Measurements from ENCODE around the gene THSD4. TPM values are rescaled to one million over a fixed set of nuclear protein-coding genes. Genes with fewer than 3 reads are reported as not detected.
A peak's percentile ranks its signal among the peaks of the same experiment; 100 is the strongest.

Gene THSD4
- total RNA-seq, 1 donor, result 15.6 TPM

DNA sequence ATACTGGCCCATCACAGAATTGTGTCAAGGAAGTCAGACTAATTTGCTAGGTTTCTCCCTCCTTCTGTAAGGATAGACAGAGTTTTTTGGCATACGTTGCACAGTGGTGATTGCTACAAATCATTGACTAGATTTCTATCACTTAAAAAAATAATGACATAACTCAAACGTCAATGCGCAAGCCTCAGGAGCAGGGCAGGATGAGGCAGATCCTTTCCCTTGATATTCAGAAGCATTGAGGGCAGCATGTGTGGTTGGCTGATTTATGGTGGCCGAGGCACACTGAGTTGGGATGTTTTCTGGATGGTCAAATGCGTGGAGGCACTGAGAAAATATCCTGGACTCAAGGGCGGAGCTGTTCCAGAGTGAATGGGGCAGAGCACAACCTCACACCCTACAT, 14.4 kb downstream of the THSD4 start:
- peaks cover 10% of the 10 kb centered on the region for H3K4me1 ChIP-seq (ENCODE audit: insufficient read depth, low read length)
- no peak overlapping the region for H3K4me2 ChIP-seq (ENCODE audit: insufficient read depth, low read length)

DNA sequence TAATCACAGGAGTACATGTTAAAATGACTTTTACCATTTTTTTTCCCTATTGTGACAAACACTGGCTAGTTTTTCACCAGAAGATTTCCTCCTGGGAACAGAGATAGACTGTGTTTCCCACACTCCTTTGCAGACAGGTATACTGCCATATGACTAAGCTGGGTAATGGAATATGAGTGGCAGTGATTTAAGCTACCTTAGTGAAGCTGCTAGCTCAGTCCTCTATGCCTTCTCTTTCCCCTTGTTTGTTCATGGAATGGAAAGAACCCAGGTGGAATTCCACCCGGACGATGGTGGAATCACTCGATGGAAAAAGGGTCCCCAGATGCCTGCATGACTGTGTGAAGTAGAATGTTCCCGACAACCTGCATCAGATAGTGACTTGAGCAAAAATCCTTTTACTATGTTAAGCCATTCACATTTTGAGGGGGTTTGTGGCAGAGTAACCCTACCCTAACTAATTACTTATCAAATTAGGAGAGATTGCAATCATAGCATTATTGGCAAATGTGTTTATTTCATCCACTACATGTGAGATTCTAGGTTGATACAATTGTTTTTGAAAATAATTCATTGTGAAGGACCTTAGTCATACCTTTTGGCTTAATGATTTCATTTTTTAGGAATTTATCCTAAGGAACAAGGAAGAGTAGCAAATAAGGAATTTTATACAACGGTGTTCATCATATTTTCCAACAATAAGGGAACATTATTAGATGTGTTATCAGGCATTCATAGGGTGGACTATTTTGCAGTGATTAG, 16.5 kb downstream of the THSD4 start:
- peaks cover 11% of the 10 kb centered on the region for H3K79me2 ChIP-seq (ENCODE audit: insufficient read depth, low read length)
- no peaks in the 10 kb centered on the region for H3K9me3 ChIP-seq (ENCODE audit: low read depth, low read length)
- no peak overlapping the region for H3K4me3 ChIP-seq (ENCODE audit: insufficient read depth, low read length)
- no peak overlapping the region for H3K27ac ChIP-seq (ENCODE audit: low read depth, low read length)
- TF ChIP-seq, protein P1, sequence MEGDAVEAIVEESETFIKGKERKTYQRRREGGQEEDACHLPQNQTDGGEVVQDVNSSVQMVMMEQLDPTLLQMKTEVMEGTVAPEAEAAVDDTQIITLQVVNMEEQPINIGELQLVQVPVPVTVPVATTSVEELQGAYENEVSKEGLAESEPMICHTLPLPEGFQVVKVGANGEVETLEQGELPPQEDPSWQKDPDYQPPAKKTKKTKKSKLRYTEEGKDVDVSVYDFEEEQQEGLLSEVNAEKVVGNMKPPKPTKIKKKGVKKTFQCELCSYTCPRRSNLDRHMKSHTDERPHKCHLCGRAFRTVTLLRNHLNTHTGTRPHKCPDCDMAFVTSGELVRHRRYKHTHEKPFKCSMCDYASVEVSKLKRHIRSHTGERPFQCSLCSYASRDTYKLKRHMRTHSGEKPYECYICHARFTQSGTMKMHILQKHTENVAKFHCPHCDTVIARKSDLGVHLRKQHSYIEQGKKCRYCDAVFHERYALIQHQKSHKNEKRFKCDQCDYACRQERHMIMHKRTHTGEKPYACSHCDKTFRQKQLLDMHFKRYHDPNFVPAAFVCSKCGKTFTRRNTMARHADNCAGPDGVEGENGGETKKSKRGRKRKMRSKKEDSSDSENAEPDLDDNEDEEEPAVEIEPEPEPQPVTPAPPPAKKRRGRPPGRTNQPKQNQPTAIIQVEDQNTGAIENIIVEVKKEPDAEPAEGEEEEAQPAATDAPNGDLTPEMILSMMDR (IDR thresholded peaks at IDR 0.05; ENCODE audit: extremely low read depth, low read depth, low read length), result no peak
- H3K4me2 ChIP-seq (ENCODE audit: insufficient read depth, low read length), result no peak overlapping the region
- no peaks in the 10 kb centered on the region for H4K20me1 ChIP-seq (ENCODE audit: insufficient read depth, low read length)
- peaks cover 18% of the 10 kb centered on the region for H3K4me1 ChIP-seq (ENCODE audit: insufficient read depth, low read length)
- DNase-seq (ENCODE audit: insufficient read length, low spot score, missing footprints), result no peak
- no peak overlapping the region for H2AFZ ChIP-seq (ENCODE audit: low read length)
- no peaks in the 10 kb centered on the region for H3K27me3 ChIP-seq (ENCODE audit: insufficient read depth, low read length)
- no peaks in the 10 kb centered on the region for H3K36me3 ChIP-seq (ENCODE audit: insufficient read depth, low read length)

More for the DNA sequence above, 14.4 kb downstream of the THSD4 start:
- Histone ChIP-seq H3K36me3 (ENCODE audit: insufficient read depth, low read length) (no peaks in the 10 kb centered on the region), H3K4me3 (ENCODE audit: insufficient read depth, low read length) (no peak overlapping the region), H2AFZ (ENCODE audit: low read length) (no peak overlapping the region), H3K27me3 (ENCODE audit: insufficient read depth, low read length) (no peaks in the 10 kb centered on the region), H4K20me1 (ENCODE audit: insufficient read depth, low read length) (no peaks in the 10 kb centered on the region), H3K27ac (ENCODE audit: low read depth, low read length) (no peak overlapping the region), H3K9me3 (ENCODE audit: low read depth, low read length) (no peaks in the 10 kb centered on the region), H3K79me2 (ENCODE audit: insufficient read depth, low read length) (peaks cover 23% of the 10 kb centered on the region)
- DNase-seq (ENCODE audit: insufficient read length, low spot score, missing footprints), result no peak
- TF ChIP-seq, protein P1 (IDR thresholded peaks at IDR 0.05; ENCODE audit: extremely low read depth, low read depth, low read length), result no peak

DNA sequence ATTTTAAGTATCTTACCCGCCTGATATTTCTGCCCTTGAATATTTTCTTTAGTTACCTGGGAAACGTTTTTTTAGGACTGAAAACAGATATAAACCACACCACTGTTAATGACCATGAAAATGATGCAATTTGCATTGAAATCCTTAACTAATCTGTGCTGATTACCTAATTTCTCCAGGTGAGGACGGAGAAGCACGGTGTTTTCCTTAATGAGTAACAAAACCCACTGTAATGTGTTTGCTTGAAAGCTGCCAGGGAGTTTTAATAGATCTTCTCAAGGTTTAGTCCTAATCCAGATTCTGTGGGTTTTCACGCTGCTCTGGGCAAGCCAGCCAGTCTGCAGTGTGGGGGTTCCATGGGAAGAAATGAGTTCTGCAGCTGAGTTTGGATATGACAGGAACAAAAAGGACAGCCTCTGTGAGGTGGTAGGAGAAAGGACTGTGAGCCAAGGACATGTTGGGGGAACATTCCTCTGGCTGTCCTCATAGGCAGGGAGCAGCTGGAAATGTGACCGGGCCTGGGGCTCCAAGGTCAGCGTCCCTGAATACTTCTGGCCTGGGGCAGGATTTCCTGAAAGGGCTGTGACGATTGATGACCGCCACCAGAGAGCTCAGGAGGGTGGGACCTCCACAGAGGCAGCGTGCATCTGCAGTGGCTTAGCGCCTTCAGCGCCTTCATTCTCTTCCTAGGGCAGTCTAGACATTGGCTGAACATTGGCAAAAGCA, 18.6 kb downstream of the THSD4 start:
- Histone ChIP-seq H4K20me1 (ENCODE audit: insufficient read depth, low read length) (no peaks in the 10 kb centered on the region), H2AFZ (ENCODE audit: low read length) (no peak overlapping the region), H3K4me2 (ENCODE audit: insufficient read depth, low read length) (no peak overlapping the region), H3K27ac (ENCODE audit: low read depth, low read length) (no peak overlapping the region), H3K27me3 (ENCODE audit: insufficient read depth, low read length) (no peaks in the 10 kb centered on the region), H3K4me3 (ENCODE audit: insufficient read depth, low read length) (no peak overlapping the region), H3K9me3 (ENCODE audit: low read depth, low read length) (no peaks in the 10 kb centered on the region), H3K4me1 (ENCODE audit: insufficient read depth, low read length) (peaks cover 23% of the 10 kb centered on the region), H3K36me3 (ENCODE audit: insufficient read depth, low read length) (no peaks in the 10 kb centered on the region), H3K79me2 (ENCODE audit: insufficient read depth, low read length) (peaks cover 11% of the 10 kb centered on the region)
- DNase-seq (ENCODE audit: insufficient read length, low spot score, missing footprints), result no peak
- TF ChIP-seq, protein P1 (IDR thresholded peaks at IDR 0.05; ENCODE audit: extremely low read depth, low read depth, low read length), result no peak

DNA sequence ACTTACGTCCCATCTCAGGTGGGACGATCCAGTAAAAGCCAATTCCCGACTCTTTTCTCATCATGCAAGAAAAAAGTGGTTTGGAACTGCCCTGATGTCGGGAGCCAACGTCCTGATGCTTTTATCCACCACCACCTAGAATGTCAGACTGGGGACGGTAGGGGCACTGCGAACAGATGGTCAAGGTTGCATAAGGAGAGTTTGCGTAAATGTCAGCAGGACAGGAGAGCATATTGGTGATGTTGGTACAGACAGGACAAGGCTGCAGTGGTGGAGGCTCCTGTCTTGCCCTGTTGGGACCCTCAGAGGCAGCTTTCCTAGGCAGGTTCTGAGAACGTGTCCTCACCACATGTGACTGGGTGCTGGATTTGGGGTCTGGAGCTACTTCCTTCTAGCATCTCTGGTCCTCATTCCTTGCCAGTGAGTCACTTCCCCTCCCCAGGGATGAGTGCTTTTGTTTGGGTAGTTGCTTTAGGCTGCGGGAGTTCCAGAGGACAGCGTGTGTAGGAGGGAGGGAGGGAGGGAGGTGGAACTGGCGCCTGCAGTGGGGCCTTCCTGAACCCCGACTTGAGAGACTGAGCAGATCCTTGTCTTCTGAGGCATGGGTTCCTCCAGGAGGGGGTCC, 21.0 kb downstream of the THSD4 start:
- Histone ChIP-seq H3K27ac (ENCODE audit: low read depth, low read length) (peak overlapping the region; percentile 38), H3K9me3 (ENCODE audit: low read depth, low read length) (no peaks in the 10 kb centered on the region), H3K36me3 (ENCODE audit: insufficient read depth, low read length) (no peaks in the 10 kb centered on the region), H3K4me2 (ENCODE audit: insufficient read depth, low read length) (peak overlapping the region; percentile 24), H3K4me1 (ENCODE audit: insufficient read depth, low read length) (peaks cover 19% of the 10 kb centered on the region), H2AFZ (ENCODE audit: low read length) (peak overlapping the region; percentile 62), H3K4me3 (ENCODE audit: insufficient read depth, low read length) (no peak overlapping the region), H4K20me1 (ENCODE audit: insufficient read depth, low read length) (no peaks in the 10 kb centered on the region), H3K79me2 (ENCODE audit: insufficient read depth, low read length) (peaks cover 6% of the 10 kb centered on the region), H3K27me3 (ENCODE audit: insufficient read depth, low read length) (no peaks in the 10 kb centered on the region)
- DNase-seq (ENCODE audit: insufficient read length, low spot score, missing footprints), result no peak
- TF ChIP-seq, protein P1 (IDR thresholded peaks at IDR 0.05; ENCODE audit: extremely low read depth, low read depth, low read length), result no peak
